ENCODE data around the gene SRRM5. TPM values are rescaled to one million over a fixed set of nuclear protein-coding genes. Genes with fewer than 3 reads are reported as not detected.

Gene SRRM5
- total RNA-seq, 1 donor from 2014 or later = 0.51 TPM

DNA sequence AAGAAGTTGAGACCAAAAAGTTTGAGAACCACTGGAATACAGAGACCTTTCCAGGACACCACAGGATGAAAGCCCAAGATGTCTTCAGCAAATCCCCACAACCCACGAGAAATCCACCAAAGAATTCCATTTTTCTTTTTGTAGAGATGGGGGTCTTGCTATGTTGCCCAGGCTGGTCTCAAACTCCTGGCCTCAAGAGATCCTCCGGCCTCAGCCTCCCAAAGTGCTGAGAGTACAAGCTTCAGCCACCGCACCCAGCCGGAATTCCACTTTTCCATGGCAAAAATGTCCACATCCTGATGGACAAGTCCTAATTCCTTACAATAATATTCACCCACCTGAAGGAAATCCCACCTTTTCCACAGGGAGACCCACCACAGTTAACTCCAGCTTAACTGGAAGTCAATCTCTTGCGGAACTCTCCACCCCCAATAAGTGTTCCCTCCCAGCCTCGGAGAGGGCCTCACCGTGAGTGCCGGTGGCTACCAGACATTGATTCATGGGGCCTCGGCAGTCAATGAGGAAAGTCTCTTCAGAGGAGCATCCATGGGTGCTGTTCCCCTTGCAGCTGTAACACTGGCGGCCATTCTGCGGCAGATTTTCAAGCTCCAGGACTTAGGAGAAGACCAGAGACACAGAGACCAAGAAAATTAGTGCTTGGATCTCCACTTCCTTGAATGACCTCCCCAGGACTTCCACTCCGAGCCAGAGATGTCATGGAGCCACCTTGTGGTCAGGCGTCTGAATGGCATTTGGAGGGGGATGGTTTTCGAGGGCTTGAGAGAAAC is 40.1 kb downstream of the SRRM5 start:
- Mint-ChIP-seq H3K27me3 (ENCODE audit: unreplicated experiment) (peaks cover 4% of the 10 kb centered on the region), H3K4me1 (ENCODE audit: low read depth, unreplicated experiment) (no peaks in the 10 kb centered on the region), H3K9me3 (ENCODE audit: unreplicated experiment) (peaks cover 3% of the 10 kb centered on the region), H3K27ac (ENCODE audit: unreplicated experiment) (no peak overlapping the region), H3K36me3 (ENCODE audit: unreplicated experiment) (no peaks in the 10 kb centered on the region), H3K4me3 (ENCODE audit: unreplicated experiment) (no peak overlapping the region)
- peak; percentile 73 for DNase-seq
- TF ChIP-seq, protein P1, sequence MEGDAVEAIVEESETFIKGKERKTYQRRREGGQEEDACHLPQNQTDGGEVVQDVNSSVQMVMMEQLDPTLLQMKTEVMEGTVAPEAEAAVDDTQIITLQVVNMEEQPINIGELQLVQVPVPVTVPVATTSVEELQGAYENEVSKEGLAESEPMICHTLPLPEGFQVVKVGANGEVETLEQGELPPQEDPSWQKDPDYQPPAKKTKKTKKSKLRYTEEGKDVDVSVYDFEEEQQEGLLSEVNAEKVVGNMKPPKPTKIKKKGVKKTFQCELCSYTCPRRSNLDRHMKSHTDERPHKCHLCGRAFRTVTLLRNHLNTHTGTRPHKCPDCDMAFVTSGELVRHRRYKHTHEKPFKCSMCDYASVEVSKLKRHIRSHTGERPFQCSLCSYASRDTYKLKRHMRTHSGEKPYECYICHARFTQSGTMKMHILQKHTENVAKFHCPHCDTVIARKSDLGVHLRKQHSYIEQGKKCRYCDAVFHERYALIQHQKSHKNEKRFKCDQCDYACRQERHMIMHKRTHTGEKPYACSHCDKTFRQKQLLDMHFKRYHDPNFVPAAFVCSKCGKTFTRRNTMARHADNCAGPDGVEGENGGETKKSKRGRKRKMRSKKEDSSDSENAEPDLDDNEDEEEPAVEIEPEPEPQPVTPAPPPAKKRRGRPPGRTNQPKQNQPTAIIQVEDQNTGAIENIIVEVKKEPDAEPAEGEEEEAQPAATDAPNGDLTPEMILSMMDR (IDR thresholded peaks at IDR 0.05; ENCODE audit: partially characterized antibody, unreplicated experiment) = peak; percentile 84

DNA sequence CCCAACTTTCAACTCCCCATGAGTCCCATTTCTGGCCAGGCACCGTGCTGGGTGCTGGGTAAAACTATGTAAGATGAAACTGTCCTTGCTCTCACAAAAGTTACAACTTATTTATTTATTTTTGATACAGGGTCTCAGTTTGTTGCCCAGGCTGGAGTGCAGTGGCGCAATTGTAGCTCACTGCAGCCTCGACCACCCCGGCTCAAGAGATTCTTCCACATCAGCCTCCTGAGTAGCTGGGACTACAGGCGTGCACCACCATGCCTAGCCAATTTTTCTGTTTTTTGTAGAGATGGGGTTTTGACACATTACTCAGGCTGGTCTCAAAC is 40.6 kb downstream of the SRRM5 start:
- Mint-ChIP-seq H3K27me3 (ENCODE audit: unreplicated experiment) (peaks cover 4% of the 10 kb centered on the region), H3K27ac (ENCODE audit: unreplicated experiment) (no peak overlapping the region), H3K9me3 (ENCODE audit: unreplicated experiment) (peaks cover 3% of the 10 kb centered on the region), H3K4me3 (ENCODE audit: unreplicated experiment) (no peak overlapping the region), H3K4me1 (ENCODE audit: low read depth, unreplicated experiment) (no peaks in the 10 kb centered on the region), H3K36me3 (ENCODE audit: unreplicated experiment) (no peaks in the 10 kb centered on the region)
- TF ChIP-seq, protein P1 (IDR thresholded peaks at IDR 0.05; ENCODE audit: partially characterized antibody, unreplicated experiment) = peak; percentile 48
- no peak for DNase-seq

DNA sequence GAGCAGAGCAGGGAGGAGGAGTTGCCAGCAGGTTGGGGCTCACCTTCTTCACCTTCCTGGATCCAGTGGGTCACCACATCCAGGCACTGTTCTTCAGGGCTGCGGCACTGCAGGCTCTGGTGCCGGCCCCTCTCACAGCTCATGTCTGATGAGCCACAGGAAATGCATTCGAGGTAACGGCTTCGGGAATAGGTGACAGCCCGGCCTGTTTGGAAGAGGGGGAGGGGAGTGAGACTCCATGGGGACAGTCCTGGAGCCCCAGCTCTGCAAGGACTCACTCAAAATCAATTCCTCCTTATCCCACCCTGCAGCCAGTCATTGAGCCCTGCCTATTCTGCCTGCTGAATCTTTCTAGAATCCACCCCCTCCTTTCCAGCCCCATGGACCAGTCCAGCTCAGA is 44.5 kb downstream of the SRRM5 start:
- Mint-ChIP-seq H3K36me3 (ENCODE audit: unreplicated experiment) (no peaks in the 10 kb centered on the region), H3K9me3 (ENCODE audit: unreplicated experiment) (peaks cover 2% of the 10 kb centered on the region), H3K4me3 (ENCODE audit: unreplicated experiment) (no peak overlapping the region), H3K4me1 (ENCODE audit: low read depth, unreplicated experiment) (no peaks in the 10 kb centered on the region), H3K27ac (ENCODE audit: unreplicated experiment) (no peak overlapping the region), H3K27me3 (ENCODE audit: unreplicated experiment) (peaks cover 4% of the 10 kb centered on the region)
- no peak for DNase-seq
- TF ChIP-seq, protein P1 (IDR thresholded peaks at IDR 0.05; ENCODE audit: partially characterized antibody, unreplicated experiment) = no peak

DNA sequence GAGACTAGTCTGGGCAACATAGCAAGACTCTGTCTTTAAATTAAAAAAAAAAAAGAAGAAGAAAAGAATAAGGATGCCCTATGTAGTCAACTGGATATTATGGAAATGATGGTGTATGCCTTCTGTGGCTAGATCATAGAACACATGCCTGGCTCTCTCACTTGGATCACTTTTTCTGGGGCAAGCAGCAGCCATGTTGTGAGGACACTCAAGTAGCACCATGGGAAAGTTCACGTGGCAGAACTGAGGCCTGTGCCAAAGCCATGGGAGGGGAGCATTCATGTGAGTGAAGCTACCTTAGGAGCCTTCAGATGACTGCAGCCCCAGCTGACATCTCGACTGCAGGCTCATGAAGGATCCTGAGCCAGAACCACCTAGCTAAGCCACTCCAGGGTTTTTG is 46.1 kb downstream of the SRRM5 start:
- Mint-ChIP-seq H3K27me3 (ENCODE audit: unreplicated experiment) (peaks cover 4% of the 10 kb centered on the region), H3K36me3 (ENCODE audit: unreplicated experiment) (no peaks in the 10 kb centered on the region)

DNA sequence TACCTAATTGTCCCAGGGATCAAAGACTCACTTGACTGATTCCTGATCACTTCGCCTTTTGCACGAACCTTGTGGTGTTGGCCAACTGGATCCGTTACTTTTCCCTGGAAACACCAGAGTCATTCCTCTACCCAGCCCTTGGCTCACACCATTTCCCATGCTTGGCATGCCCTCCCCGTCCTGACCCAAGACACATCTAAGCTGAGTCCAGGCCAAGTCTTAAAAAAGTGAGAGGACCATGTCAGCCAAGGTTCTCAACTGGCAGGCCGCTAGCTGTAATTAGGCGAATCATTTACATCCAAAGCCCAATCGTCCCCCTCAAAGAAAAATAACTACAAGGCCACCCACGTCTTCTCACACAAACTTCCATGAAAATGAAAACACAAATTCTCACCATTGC is 46.6 kb downstream of the SRRM5 start:
- no peak for DNase-seq
- H3K4me1 Mint-ChIP-seq (ENCODE audit: low read depth, unreplicated experiment) = no peaks in the 10 kb centered on the region
- TF ChIP-seq, protein P1 (IDR thresholded peaks at IDR 0.05; ENCODE audit: partially characterized antibody, unreplicated experiment) = no peak
- no peak overlapping the region for H3K4me3 Mint-ChIP-seq (ENCODE audit: unreplicated experiment)
- no peaks in the 10 kb centered on the region for H3K36me3 Mint-ChIP-seq (ENCODE audit: unreplicated experiment)
- H3K27me3 Mint-ChIP-seq (ENCODE audit: unreplicated experiment) = peaks cover 4% of the 10 kb centered on the region
- H3K27ac Mint-ChIP-seq (ENCODE audit: unreplicated experiment) = no peak overlapping the region
- peaks cover 3% of the 10 kb centered on the region for H3K9me3 Mint-ChIP-seq (ENCODE audit: unreplicated experiment)

More for the DNA sequence above, 46.1 kb downstream of the SRRM5 start:
- no peaks in the 10 kb centered on the region for H3K4me1 Mint-ChIP-seq (ENCODE audit: low read depth, unreplicated experiment)
- TF ChIP-seq, protein P1 (IDR thresholded peaks at IDR 0.05; ENCODE audit: partially characterized antibody, unreplicated experiment) = no peak
- no peak overlapping the region for H3K4me3 Mint-ChIP-seq (ENCODE audit: unreplicated experiment)
- H3K27ac Mint-ChIP-seq (ENCODE audit: unreplicated experiment) = no peak overlapping the region
- DNase-seq = no peak
- H3K9me3 Mint-ChIP-seq (ENCODE audit: unreplicated experiment) = peaks cover 3% of the 10 kb centered on the region
